HepG2 (cell line): Measurements from ENCODE around the gene MAPK11. TPM values are rescaled to one million over a fixed set of nuclear protein-coding genes. Genes with fewer than 3 reads are reported as not detected.

Source experiments
- FOXJ3 ChIP-seq: sonication (generic); formaldehyde crosslinking; IDR thresholded peaks from 2 replicates; pipeline ENCODE4 v1.4.0; 2020; ENCODE audit warnings: missing genetic modification reagents, mild to moderate bottlenecking, borderline replicate concordance
- MAFK ChIP-seq, 2 experiments: IDR thresholded peaks in 1 of 2; conservative IDR thresholded peaks in 1 of 2; 2 replicates each; pipeline ENCODE4 v1.6.1; 2011; ENCODE audit warnings: improper control_type of control experiment in 2 of 2, low read length in 2 of 2
- NFE2 ChIP-seq: sonication (generic); formaldehyde crosslinking; IDR thresholded peaks from 2 replicates; pipeline ENCODE4 v1.4.0; 2020; ENCODE audit warnings: missing genetic modification reagents
- NFKBIZ ChIP-seq: IDR thresholded peaks from 2 replicates; pipeline ENCODE4 v1.6.1; 2018; ENCODE audit warnings: missing genetic modification reagents, missing compliant biosample characterization
- NR2C2 ChIP-seq: sonication (generic); formaldehyde crosslinking; IDR thresholded peaks from 2 replicates; pipeline ENCODE4 v1.4.0; 2020; ENCODE audit warnings: missing genetic modification reagents, mild to moderate bottlenecking, moderate library complexity, borderline replicate concordance
- NR2F6 ChIP-seq, 2 experiments: IDR thresholded peaks; 2 replicates each; pipeline ENCODE4 v1.6.1; 2016; ENCODE audit warnings: antibody characterized with exemption in 1 of 2, mild to moderate bottlenecking in 1 of 2
- PAWR ChIP-seq: sonication (generic); formaldehyde crosslinking; IDR thresholded peaks from 2 replicates; pipeline ENCODE4 v1.4.0; 2020; ENCODE audit warnings: missing genetic modification reagents, mild to moderate bottlenecking, borderline replicate concordance
- REXO4 ChIP-seq: sonication (generic); formaldehyde crosslinking; IDR thresholded peaks from 2 replicates; pipeline ENCODE4 v1.8.0; 2022; ENCODE audit warnings: missing genetic modification reagents, mild to moderate bottlenecking, borderline replicate concordance
- ZNF136 ChIP-seq: sonication (generic); formaldehyde crosslinking; IDR thresholded peaks from 2 replicates; pipeline ENCODE4 v1.8.1; 2022; ENCODE audit warnings: low read depth, mild to moderate bottlenecking, moderate library complexity, missing genetic modification reagents
- ZNF138 ChIP-seq: sonication (generic); formaldehyde crosslinking; IDR thresholded peaks from 2 replicates; pipeline ENCODE4 v1.5.0; 2020; ENCODE audit warnings: mild to moderate bottlenecking, low read depth, missing genetic modification reagents
- ZNF17 ChIP-seq: sonication (generic); formaldehyde crosslinking; IDR thresholded peaks from 2 replicates; pipeline ENCODE4 v1.5.0; 2020; ENCODE audit warnings: mild to moderate bottlenecking, missing genetic modification reagents
- ZNF563 ChIP-seq: sonication (generic); formaldehyde crosslinking; IDR thresholded peaks from 2 replicates; pipeline ENCODE4 v1.8.0; 2022; ENCODE audit warnings: mild to moderate bottlenecking, moderate library complexity, missing genetic modification reagents
- ZNF605 ChIP-seq: sonication (generic); formaldehyde crosslinking; IDR thresholded peaks from 2 replicates; pipeline ENCODE4 v1.8.0; 2022; ENCODE audit warnings: mild to moderate bottlenecking, missing genetic modification reagents
- ZNF747 ChIP-seq: sonication (generic); formaldehyde crosslinking; IDR thresholded peaks from 2 replicates; pipeline ENCODE4 v1.8.1; 2023; ENCODE audit warnings: missing genetic modification reagents, mild to moderate bottlenecking, borderline replicate concordance
- ZNF766 ChIP-seq: sonication (generic); formaldehyde crosslinking; IDR thresholded peaks from 2 replicates; pipeline ENCODE4 v1.5.0; 2020; ENCODE audit warnings: missing genetic modification reagents, borderline replicate concordance
- polyA plus RNA-seq, 8 experiments: library from polyadenylated mRNA; depleted of rRNA in 3 of 8; stranded (reverse) in 7 of 8; unstranded in 1 of 8; fragments of >200 nt; fragmentation: Illumina TruSeq in 4 of 8; extraction: Trizol in 4 of 8; gene quantifications; 2 replicates each; pipeline versions ENCODE4 v1.2.1 to v1.2.3, GENCODE V29; 2011 to 2016; ENCODE audit warnings: low read depth in 4 of 8, missing spikeins in 1 of 8, mixed read lengths in 1 of 8; ENCODE audit not compliant: insufficient read depth in 1 of 8
- total RNA-seq, 5 experiments: library from RNA; depleted of rRNA; stranded (reverse); fragments of >200 nt; fragmentation: Illumina TruSeq; extraction: Trizol; gene quantifications; 2 replicates each; pipeline ENCODE4 v1.2.3, GENCODE V29; 2016; ENCODE audit warnings: low read depth in 1 of 5
- TF ChIP-seq, protein P1 (sequence below): IDR thresholded peaks from 2 replicates; pipeline ENCODE4 v1.6.1; 2012; ENCODE audit warnings: low read depth, low read length, improper control_type of control experiment
- TF ChIP-seq, protein P2 (sequence below): sonication (generic); formaldehyde crosslinking; IDR thresholded peaks from 2 replicates; pipeline ENCODE4 v1.4.0; 2020; ENCODE audit warnings: missing genetic modification reagents, borderline replicate concordance
- TF ChIP-seq, protein P3 (sequence below): sonication (generic); formaldehyde crosslinking; IDR thresholded peaks from 2 replicates; pipeline ENCODE4 v1.4.0; 2020; ENCODE audit warnings: low read depth, missing genetic modification reagents
- TF ChIP-seq, protein P4 (sequence below): sonication (generic); formaldehyde crosslinking; IDR thresholded peaks from 2 replicates; pipeline ENCODE4 v1.4.0; 2020; ENCODE audit warnings: mild to moderate bottlenecking, missing genetic modification reagents

Gene MAPK11
- total and polyA plus RNA-seq, 2 of the 13 experiments (the other 11 are each of a cell fraction or from before 2014, with no cell fraction given), result 0.15 to 0.17 TPM

DNA sequence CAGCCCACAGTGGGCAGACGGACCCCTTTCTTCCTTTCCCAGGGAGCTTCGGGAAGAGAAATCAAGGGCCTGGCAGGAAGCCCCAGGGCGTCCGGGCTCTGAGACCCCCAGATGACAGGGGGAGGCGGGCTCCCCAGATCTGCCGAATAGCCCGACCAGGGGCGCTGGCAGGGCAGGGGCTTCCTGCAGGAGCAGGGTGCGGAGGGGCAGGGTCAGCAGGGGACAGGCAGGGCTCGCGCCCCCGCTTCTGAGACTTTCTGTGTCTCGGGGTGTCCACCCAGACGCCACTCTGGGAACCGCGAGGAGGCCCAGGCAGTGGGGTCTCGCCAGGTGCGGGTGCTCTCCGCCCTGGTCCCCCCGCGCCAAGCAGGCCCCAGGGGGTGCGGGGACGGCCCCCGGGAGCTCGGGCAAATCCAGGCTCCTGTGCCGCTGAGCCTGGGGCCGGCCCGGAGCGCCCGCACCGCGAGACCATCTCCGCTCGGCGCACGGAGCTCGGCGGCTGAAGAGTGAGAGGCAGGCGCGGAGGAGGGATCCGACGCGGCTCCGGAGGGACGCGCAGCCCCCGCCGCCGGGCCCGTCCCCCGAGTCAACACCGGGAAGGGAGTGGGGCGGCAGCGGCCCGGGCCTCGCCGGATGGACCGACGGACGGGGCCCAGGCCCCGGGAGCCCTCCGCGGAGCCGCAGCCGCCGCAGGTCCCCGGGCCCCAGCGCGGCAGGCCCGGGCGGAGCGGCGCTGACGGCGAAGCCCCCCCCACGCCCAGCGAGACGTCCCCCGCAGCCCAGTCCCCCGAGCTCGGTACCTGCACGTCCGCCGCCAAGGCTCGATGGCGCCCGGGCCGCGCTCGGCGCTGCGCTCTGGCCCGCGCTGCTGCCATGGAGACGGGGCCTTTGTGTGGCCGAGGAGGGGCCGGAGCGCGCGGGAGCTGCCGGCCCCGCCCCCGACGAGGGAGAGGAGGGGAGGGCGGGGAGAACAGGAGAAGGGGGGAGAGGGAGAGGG lies 36.9 kb upstream of the MAPK11 start, which contains the start of gene PLXNB2 (continued):
- TF ChIP-seq, protein P1, sequence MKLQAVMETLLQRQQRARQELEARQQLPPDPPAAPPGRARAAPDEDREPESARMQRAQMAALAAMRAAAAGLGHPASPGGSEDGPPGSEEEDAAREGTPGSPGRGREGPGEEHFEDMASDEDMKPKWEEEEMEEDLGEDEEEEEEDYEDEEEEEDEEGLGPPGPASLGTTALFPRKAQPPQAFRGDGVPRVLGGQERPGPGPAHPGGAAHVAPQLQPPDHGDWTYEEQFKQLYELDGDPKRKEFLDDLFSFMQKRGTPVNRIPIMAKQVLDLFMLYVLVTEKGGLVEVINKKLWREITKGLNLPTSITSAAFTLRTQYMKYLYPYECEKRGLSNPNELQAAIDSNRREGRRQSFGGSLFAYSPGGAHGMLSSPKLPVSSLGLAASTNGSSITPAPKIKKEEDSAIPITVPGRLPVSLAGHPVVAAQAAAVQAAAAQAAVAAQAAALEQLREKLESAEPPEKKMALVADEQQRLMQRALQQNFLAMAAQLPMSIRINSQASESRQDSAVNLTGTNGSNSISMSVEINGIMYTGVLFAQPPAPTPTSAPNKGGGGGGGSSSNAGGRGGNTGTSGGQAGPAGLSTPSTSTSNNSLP, result no peak
- TF ChIP-seq ZNF563 (CRISPR knock-in tag) (no peak), ZNF747 (CRISPR knock-in tag) (0 out of 2 replicates have a peak, but pooled peaks have one; percentile 21), NR2C2 (CRISPR knock-in tag) (no peak), REXO4 (no peak), ZNF136 (CRISPR knock-in tag) (no peak), ZNF17 (CRISPR knock-in tag) (no peak), ZNF605 (CRISPR knock-in tag) (no peak), PAWR (no peak), NFE2 (CRISPR knock-in tag) (no peak), NR2F6 (IDR thresholded peaks at IDR 0.05) (no peak), NR2F6 (CRISPR knock-in tag; IDR thresholded peaks at IDR 0.05) (no peak), MAFK (conservative IDR thresholded peaks at IDR 0.05 in 1 of 2, IDR thresholded peaks at IDR 0.05 in 1 of 2; ENCODE audit: low read length in 2 of 2) (no peak), FOXJ3 (CRISPR knock-in tag) (no peak), ZNF138 (CRISPR knock-in tag) (no peak), ZNF766 (no peak), NFKBIZ (CRISPR knock-in tag) (no peak)
- TF ChIP-seq, protein P2, sequence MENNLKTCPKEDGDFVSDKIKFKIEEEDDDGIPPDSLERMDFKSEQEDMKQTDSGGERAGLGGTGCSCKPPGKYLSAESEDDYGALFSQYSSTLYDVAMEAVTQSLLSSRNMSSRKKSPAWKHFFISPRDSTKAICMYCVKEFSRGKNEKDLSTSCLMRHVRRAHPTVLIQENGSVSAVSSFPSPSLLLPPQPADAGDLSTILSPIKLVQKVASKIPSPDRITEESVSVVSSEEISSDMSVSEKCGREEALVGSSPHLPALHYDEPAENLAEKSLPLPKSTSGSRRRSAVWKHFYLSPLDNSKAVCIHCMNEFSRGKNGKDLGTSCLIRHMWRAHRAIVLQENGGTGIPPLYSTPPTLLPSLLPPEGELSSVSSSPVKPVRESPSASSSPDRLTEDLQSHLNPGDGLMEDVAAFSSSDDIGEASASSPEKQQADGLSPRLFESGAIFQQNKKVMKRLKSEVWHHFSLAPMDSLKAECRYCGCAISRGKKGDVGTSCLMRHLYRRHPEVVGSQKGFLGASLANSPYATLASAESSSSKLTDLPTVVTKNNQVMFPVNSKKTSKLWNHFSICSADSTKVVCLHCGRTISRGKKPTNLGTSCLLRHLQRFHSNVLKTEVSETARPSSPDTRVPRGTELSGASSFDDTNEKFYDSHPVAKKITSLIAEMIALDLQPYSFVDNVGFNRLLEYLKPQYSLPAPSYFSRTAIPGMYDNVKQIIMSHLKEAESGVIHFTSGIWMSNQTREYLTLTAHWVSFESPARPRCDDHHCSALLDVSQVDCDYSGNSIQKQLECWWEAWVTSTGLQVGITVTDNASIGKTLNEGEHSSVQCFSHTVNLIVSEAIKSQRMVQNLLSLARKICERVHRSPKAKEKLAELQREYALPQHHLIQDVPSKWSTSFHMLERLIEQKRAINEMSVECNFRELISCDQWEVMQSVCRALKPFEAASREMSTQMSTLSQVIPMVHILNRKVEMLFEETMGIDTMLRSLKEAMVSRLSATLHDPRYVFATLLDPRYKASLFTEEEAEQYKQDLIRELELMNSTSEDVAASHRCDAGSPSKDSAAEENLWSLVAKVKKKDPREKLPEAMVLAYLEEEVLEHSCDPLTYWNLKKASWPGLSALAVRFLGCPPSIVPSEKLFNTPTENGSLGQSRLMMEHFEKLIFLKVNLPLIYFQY, result no peak
- TF ChIP-seq, protein P3, sequence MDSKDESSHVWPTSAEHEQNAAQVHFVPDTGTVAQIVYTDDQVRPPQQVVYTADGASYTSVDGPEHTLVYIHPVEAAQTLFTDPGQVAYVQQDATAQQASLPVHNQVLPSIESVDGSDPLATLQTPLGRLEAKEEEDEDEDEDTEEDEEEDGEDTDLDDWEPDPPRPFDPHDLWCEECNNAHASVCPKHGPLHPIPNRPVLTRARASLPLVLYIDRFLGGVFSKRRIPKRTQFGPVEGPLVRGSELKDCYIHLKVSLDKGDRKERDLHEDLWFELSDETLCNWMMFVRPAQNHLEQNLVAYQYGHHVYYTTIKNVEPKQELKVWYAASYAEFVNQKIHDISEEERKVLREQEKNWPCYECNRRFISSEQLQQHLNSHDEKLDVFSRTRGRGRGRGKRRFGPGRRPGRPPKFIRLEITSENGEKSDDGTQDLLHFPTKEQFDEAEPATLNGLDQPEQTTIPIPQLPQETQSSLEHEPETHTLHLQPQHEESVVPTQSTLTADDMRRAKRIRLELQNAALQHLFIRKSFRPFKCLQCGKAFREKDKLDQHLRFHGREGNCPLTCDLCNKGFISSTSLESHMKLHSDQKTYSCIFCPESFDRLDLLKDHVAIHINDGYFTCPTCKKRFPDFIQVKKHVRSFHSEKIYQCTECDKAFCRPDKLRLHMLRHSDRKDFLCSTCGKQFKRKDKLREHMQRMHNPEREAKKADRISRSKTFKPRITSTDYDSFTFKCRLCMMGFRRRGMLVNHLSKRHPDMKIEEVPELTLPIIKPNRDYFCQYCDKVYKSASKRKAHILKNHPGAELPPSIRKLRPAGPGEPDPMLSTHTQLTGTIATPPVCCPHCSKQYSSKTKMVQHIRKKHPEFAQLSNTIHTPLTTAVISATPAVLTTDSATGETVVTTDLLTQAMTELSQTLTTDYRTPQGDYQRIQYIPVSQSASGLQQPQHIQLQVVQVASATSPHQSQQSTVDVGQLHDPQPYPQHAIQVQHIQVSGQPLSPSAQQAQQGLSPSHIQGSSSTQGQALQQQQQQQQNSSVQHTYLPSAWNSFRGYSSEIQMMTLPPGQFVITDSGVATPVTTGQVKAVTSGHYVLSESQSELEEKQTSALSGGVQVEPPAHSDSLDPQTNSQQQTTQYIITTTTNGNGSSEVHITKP (CRISPR knock-in tag), result no peak
- TF ChIP-seq, protein P4, sequence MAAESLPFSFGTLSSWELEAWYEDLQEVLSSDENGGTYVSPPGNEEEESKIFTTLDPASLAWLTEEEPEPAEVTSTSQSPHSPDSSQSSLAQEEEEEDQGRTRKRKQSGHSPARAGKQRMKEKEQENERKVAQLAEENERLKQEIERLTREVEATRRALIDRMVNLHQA, result no peak
